Memory B cell (primary cell): ENCODE results near the gene ARHGAP40.

Experiments
- ATAC-seq: fragments of 150-1000 bp; cut with Tn5 transposase; 2 replicates; pipeline ENCODE4 v1.10.0; 2021; ENCODE audit warnings: low read depth, mild to moderate bottlenecking, moderate library complexity
- DNase-seq, 2 donors: peaks; one replicate each; pipeline ENCODE4 v3.0.0; 2022; ENCODE audit warnings: low spot score in 2 of 2
- H3K27ac Mint-ChIP-seq: one replicate; pipeline ENCODE4 v1.8.0; 2022; ENCODE audit warnings: mild to moderate bottlenecking, moderate library complexity, mixed read lengths
- H3K27me3 Mint-ChIP-seq: one replicate; pipeline ENCODE4 v1.8.0; 2022; ENCODE audit warnings: mixed read lengths
- H3K36me3 Mint-ChIP-seq: one replicate; pipeline ENCODE4 v1.8.0; 2022; ENCODE audit warnings: mild to moderate bottlenecking, mixed read lengths
- H3K4me1 Mint-ChIP-seq: one replicate; pipeline ENCODE4 v1.8.0; 2022; ENCODE audit warnings: mixed read lengths
- H3K4me3 Mint-ChIP-seq: one replicate; pipeline ENCODE4 v1.8.0; 2022; ENCODE audit warnings: mild to moderate bottlenecking, moderate library complexity, mixed read lengths
- H3K9me3 Mint-ChIP-seq: one replicate; pipeline ENCODE4 v1.8.0; 2022; ENCODE audit warnings: mixed read lengths

The ARHGAP40 gene

DNA sequence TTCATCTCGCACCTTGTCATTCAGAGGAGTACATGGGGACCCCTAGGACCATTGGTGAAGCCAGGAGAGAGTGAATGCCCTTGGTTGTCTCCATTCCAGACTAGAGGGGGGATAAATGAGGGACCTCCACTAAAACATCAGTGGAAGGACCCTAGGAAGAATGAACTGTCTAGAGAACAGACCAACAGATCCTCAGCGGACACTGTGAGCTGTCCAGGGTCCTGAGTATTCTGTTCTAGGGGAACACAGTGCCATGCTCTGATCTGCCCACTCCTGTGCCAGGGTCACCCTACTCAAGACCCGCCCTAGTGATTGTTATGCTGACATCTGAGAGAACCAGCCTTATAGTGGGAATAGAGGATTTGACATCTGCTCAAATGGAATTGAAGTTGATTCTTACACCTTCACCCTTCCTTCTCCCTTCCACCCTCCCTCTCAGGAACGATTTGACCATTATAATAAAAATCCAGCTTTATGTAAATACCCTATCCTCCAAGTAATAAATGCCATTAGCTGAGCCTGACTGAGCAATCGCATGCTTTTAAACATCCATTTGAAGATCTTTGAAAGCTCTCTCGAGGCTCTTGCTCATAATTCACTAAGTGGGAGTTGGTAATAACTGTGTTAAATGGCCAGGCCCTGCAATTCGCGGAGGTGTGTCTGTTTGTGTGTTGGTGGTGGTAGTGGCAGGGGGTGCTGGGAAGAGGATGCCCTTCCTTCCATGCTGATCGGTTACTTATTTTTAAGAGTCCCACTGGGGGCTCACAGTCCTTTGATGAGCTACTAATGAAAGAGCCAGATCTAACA, 79.1 kb downstream of the ARHGAP40 start:
- Mint-ChIP-seq H3K9me3 (peaks cover 1% of the 10 kb centered on the region), H3K4me1 (no peaks in the 10 kb centered on the region), H3K27ac (no peak overlapping the region), H3K4me3 (no peak overlapping the region), H3K36me3 (no peaks in the 10 kb centered on the region), H3K27me3 (peaks cover 16% of the 10 kb centered on the region)
- peak in 1 of 2 donors; percentile 29 for DNase-seq
- ATAC-seq, result peak; percentile 41

DNA sequence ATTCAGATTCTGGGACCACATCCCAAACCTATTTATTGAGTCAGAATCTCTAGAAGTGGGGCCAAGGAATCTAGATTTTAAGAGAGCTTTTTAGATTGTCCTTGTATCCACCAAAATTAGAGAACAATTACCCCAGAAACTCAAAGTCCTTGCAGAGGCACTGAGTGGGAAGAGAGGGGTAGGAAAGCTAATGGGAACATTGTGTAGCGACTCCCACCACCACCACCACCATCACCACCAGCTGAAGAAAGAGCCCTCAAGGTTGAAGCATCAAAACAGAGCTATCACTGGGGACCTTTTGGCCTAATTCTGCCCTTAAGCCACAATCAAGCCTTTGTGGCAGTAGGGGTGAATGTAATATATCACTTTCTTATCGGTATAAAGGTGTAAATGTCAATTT, 83.7 kb downstream of the ARHGAP40 start:
- no peak for DNase-seq
- H3K4me1 Mint-ChIP-seq, result no peaks in the 10 kb centered on the region

GRCh38 chr20:38685853-38686473, 84.4 kb downstream of the ARHGAP40 start:
- Mint-ChIP-seq H3K36me3 (no peaks in the 10 kb centered on the region), H3K27ac (no peak overlapping the region), H3K4me1 (no peaks in the 10 kb centered on the region), H3K4me3 (no peak overlapping the region), H3K27me3 (peaks cover 30% of the 10 kb centered on the region), H3K9me3 (peaks cover 1% of the 10 kb centered on the region)
- ATAC-seq, result no peak
- DNase-seq, result peak in 1 of 2 donors; percentile 26

More for the DNA sequence above, 83.7 kb downstream of the ARHGAP40 start:
- Mint-ChIP-seq H3K27ac (no peak overlapping the region), H3K4me3 (no peak overlapping the region), H3K27me3 (peaks cover 28% of the 10 kb centered on the region), H3K36me3 (no peaks in the 10 kb centered on the region), H3K9me3 (peaks cover 1% of the 10 kb centered on the region)
- ATAC-seq, result no peak

DNA sequence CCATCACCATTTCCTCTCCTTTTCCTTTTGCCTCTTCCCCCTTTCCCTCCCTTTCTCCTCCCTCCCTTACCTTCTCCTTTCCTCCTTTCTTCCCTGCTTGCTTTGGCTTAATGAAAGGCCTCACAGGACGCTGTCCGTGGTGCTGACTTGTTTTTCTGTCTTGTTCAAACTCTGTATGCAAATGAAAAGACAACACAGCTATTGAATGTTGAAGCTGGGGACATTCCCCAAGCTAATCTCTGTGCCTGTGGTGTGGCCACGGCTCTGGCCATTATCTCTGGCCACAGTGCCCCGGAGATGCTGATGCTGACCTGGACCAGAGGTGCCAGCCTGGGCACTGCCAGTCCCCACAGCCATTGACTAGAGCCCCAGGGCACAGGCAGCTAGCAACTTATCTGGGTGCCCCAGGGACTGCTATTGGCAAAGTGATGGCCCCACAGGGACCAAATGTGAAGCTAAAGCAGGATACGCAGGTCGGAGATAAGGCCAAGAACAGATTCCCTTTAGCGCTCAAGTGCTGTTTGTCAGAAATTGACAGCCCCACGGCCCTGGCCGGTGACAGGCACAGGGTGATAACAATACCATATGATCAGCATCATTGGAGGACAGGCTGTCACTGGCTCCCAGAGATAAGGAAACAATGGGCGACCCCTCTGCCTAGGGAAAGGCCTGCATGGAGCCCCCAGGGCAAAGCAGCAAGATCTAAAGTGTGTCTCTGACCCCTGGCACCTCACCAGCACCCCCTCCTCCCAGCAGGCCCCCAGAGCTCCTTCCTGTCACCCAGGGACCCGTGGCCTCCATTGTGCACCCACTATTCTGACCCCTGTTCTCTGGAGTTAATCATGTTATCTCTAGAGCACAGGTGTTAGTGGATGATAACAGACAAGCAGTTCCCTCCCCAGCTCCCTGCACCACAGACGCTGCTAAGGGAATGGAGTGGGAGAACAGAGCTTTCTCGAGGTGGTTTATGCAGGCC, 91.1 kb downstream of the ARHGAP40 start:
- Mint-ChIP-seq H3K36me3 (peaks cover 1% of the 10 kb centered on the region), H3K4me3 (no peak overlapping the region), H3K4me1 (no peaks in the 10 kb centered on the region), H3K9me3 (peaks cover 2% of the 10 kb centered on the region), H3K27me3 (peaks cover 23% of the 10 kb centered on the region), H3K27ac (no peak overlapping the region)
- DNase-seq (peak; percentile 42 to 49), ATAC-seq (peak; percentile 21)

- Mint-ChIP-seq H3K9me3 (peaks cover 2% of the 10 kb centered on the region), H3K4me1 (no peaks in the 10 kb centered on the region), H3K36me3 (peaks cover 1% of the 10 kb centered on the region), H3K27me3 (peaks cover 14% of the 10 kb centered on the region), H3K4me3 (no peak overlapping the region), H3K27ac (no peak overlapping the region)
- ATAC-seq (no peak), DNase-seq (no peak)
These were observed 95.7 kb downstream of the ARHGAP40 start for GRCh38 chr20:38697306-38697705.

- Mint-ChIP-seq H3K4me3 (no peak overlapping the region), H3K27me3 (peaks cover 17% of the 10 kb centered on the region), H3K36me3 (no peaks in the 10 kb centered on the region), H3K4me1 (no peaks in the 10 kb centered on the region), H3K9me3 (no peaks in the 10 kb centered on the region), H3K27ac (no peak overlapping the region)
- no peak for DNase-seq
- no peak for ATAC-seq
These were observed 96.9 kb downstream of the ARHGAP40 start for GRCh38 chr20:38698541-38698940.

DNA sequence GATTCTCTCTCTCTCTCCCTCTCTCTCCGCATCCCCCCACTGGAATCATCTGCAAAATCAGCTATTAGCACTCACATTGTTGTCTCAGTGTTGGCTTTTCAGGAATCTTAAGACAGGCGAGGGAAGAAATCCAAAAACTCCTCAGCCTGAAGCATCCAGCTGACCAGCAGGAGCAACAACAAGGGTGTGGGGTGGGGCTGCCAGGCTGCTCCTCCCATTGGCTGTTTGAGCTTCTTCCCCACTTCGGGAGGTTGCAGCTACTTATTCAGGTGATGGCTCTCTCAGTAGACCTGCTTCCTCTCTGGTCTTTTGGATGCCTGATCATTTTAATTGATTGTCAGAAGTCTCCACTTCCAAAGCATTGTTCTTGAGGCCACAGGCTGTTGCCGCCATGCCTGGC, 98.5 kb downstream of the ARHGAP40 start:
- H3K9me3 Mint-ChIP-seq, result no peaks in the 10 kb centered on the region
- no peaks in the 10 kb centered on the region for H3K36me3 Mint-ChIP-seq

More for the DNA sequence above, 98.5 kb downstream of the ARHGAP40 start:
- H3K4me3 Mint-ChIP-seq, result no peak overlapping the region
- no peak for DNase-seq
- no peak overlapping the region for H3K27ac Mint-ChIP-seq
- no peaks in the 10 kb centered on the region for H3K4me1 Mint-ChIP-seq
- H3K27me3 Mint-ChIP-seq, result peaks cover 18% of the 10 kb centered on the region
- no peak for ATAC-seq
